Right cardiac atrium (tissue), 5 donors: ENCODE results near the gene TNIP1. TPM values are rescaled to one million over a fixed set of nuclear protein-coding genes. Genes with fewer than 3 reads are reported as not detected.
A peak's percentile ranks its signal among the peaks of the same experiment; 100 is the strongest.

Source experiments
- ATAC-seq, 2 donors: fragments of 200-7000 bp; cut with Tn5 transposase; one replicate each; pipeline versions ENCODE4 v1.8.0 to v1.9.1; 2020; ENCODE audit warnings: moderate library complexity in 2 of 2, mild to moderate bottlenecking in 1 of 2
- DNase-seq, 3 donors: peaks; one replicate each; pipeline ENCODE4 v3.0.0-alpha.2; 2020
- H3K27ac ChIP-seq: one replicate; pipeline ENCODE4 v1.5.1; 2013; ENCODE audit warnings: mild to moderate bottlenecking, low read length, control low read depth, moderate library complexity
- H3K27me3 ChIP-seq: one replicate; pipeline ENCODE4 v1.6.1; 2013; ENCODE audit not compliant: control insufficient read depth, insufficient read depth
- H3K4me1 ChIP-seq: one replicate; pipeline ENCODE4 v1.6.1; 2013; ENCODE audit warnings: low read length; ENCODE audit not compliant: control insufficient read depth, insufficient read depth
- H3K4me3 ChIP-seq: one replicate; pipeline ENCODE4 v1.5.1; 2013; ENCODE audit warnings: low read length, control low read depth
- H3K9me3 ChIP-seq: one replicate; pipeline ENCODE4 v1.6.1; 2013; ENCODE audit warnings: low read length; ENCODE audit not compliant: control insufficient read depth
- WGBS: extraction: QIAGEN DNeasy Blood & Tissue Kit; methylation state at CpG from one replicate; pipeline ENCODE4 v1.1.7; 2013; 5-methylcytosine and 5-hydroxymethylcytosine counted together
- intact Hi-C, 4 donors: fragments of 100-400 bp; cut with DNase I; formaldehyde crosslinking; loops; one replicate each; pipeline versions ENCODE4 v1.11.0 to v1.14.0; 2022 to 2023
- polyA plus RNA-seq: library from polyadenylated mRNA; stranded (reverse); fragments of 200-250 nt; gene quantifications from one replicate; pipeline ENCODE4 v1.2.3, GENCODE V29; 2013
- total RNA-seq, 4 donors: library from RNA; stranded (reverse); fragmentation: NEBNext Ultra II Directional; extraction: Animal tissue kit (Norgen Biotek cat#: 25700); gene quantifications; one replicate each; pipeline ENCODE4 v1.2.1, GENCODE V29; 2021
- donor health status: healthy with polysubstance abuse.
- donor health status: DM: no; HTN: yes; CAD: no.
- donor health status: DM: no; HTN: no; CAD: no.
- donor health status: DM: no; HTN: yes; CAD: no; lungs with severe emphysema.
- donor health status: DM: yes; HTN: yes; CAD: no.

Gene TNIP1
- total and polyA plus RNA-seq, 5 donors = 71.5 to 98.2 (median 77.5) TPM

GRCh38 chr5:151063142-151063989 lies 17.5 kb downstream of the TNIP1 start:
- intact Hi-C loops = no loop called here
- no peaks in the 10 kb centered on the region for H3K9me3 ChIP-seq
- DNase-seq = no peak
- no peak overlapping the region for H3K4me3 ChIP-seq
- 43% methylated on average over 17 of the region's 17 CpGs for WGBS
- peaks cover 43% of the 10 kb centered on the region for H3K4me1 ChIP-seq
- H3K27ac ChIP-seq = peak overlapping the region; percentile 96
- ATAC-seq = peak; percentile 42 to 80
- no peaks in the 10 kb centered on the region for H3K27me3 ChIP-seq

- Histone ChIP-seq H3K27me3 (no peaks in the 10 kb centered on the region), H3K4me3 (no peak overlapping the region), H3K27ac (peak overlapping the region; percentile 96), H3K9me3 (no peaks in the 10 kb centered on the region), H3K4me1 (peaks cover 36% of the 10 kb centered on the region)
- DNase-seq (no peak), ATAC-seq (no peak)
- 91% methylated on average over 5 of the region's 5 CpGs for WGBS
- intact Hi-C loops = no loop called here
Observed at GRCh38 chr5:151062405-151063141, 18.3 kb downstream of the TNIP1 start.

- Histone ChIP-seq H3K4me1 (peaks cover 24% of the 10 kb centered on the region), H3K27me3 (no peaks in the 10 kb centered on the region), H3K4me3 (no peak overlapping the region), H3K27ac (peak overlapping the region; percentile 49), H3K9me3 (no peaks in the 10 kb centered on the region)
- intact Hi-C loops = no loop called here
- ATAC-seq = peak in 1 of 2 donors; percentile 23
- DNase-seq = peak in 1 of 3 donors; percentile 61
- 65% methylated on average over 6 of the region's 6 CpGs for WGBS
Observed at GRCh38 chr5:151060742-151061141, 20.1 kb downstream of the TNIP1 start.

GRCh38 chr5:151058891-151059489 lies 21.8 kb downstream of the TNIP1 start:
- Histone ChIP-seq H3K4me1 (peaks cover 17% of the 10 kb centered on the region), H3K4me3 (no peak overlapping the region), H3K27me3 (no peaks in the 10 kb centered on the region), H3K27ac (peak overlapping the region; percentile 59), H3K9me3 (no peaks in the 10 kb centered on the region)
- no peak for DNase-seq
- WGBS = 85% methylated on average over 7 of the region's 7 CpGs
- intact Hi-C loops = loop anchor here in 2 of 4 donors (10.0 kb wide), 1 partner anchor 176 kb away; no protein-coding TSS in a partner anchor
- ATAC-seq = no peak

- no peak for ATAC-seq
- no peaks in the 10 kb centered on the region for H3K9me3 ChIP-seq
- WGBS = 96% methylated on average over 5 of the region's 5 CpGs
- no peak overlapping the region for H3K4me3 ChIP-seq
- DNase-seq = no peak
- H3K27me3 ChIP-seq = no peaks in the 10 kb centered on the region
- no peak overlapping the region for H3K27ac ChIP-seq
- H3K4me1 ChIP-seq = peaks cover 12% of the 10 kb centered on the region
- intact Hi-C loops = loop anchor here in 2 of 4 donors (10.0 kb wide), 1 partner anchor 176 kb away; no protein-coding TSS in a partner anchor
Observed at GRCh38 chr5:151058301-151058700, 22.5 kb downstream of the TNIP1 start.

GRCh38 chr5:151056379-151057325 lies 24.2 kb downstream of the TNIP1 start:
- ATAC-seq = no peak
- no peaks in the 10 kb centered on the region for H3K27me3 ChIP-seq
- no peaks in the 10 kb centered on the region for H3K9me3 ChIP-seq
- intact Hi-C loops = loop anchor here in 2 of 4 donors (10.0 kb wide), 1 partner anchor 178 kb away; no protein-coding TSS in a partner anchor
- H3K4me3 ChIP-seq = no peak overlapping the region
- DNase-seq = no peak
- WGBS = 90% methylated on average over 25 of the region's 25 CpGs
- H3K27ac ChIP-seq = no peak overlapping the region
- peaks cover 10% of the 10 kb centered on the region for H3K4me1 ChIP-seq

- intact Hi-C loops = loop anchor here in 2 of 4 donors (10.0 kb wide), 1 partner anchor 179 kb away; no protein-coding TSS in a partner anchor
- DNase-seq (no peak), ATAC-seq (no peak)
- 73% methylated on average over 6 of the region's 6 CpGs for WGBS
- no peak overlapping the region for H3K4me3 ChIP-seq
- peaks cover 8% of the 10 kb centered on the region for H3K4me1 ChIP-seq
- H3K27me3 ChIP-seq = no peaks in the 10 kb centered on the region
- no peaks in the 10 kb centered on the region for H3K9me3 ChIP-seq
- H3K27ac ChIP-seq = no peak overlapping the region
Observed at GRCh38 chr5:151055336-151055735, 25.5 kb downstream of the TNIP1 start.

- intact Hi-C loops = loop anchor here in 3 of 4 donors (5.0 to 10.0 kb wide), 2 partner anchors 113 to 180 kb away; no protein-coding TSS in a partner anchor
- 89% methylated on average over 3 of the region's 3 CpGs for WGBS
- no peak overlapping the region for H3K27ac ChIP-seq
Observed at GRCh38 chr5:151054709-151055108, 26.1 kb downstream of the TNIP1 start.

GRCh38 chr5:151053796-151054462 lies 26.9 kb downstream of the TNIP1 start:
- Histone ChIP-seq H3K4me3 (no peak overlapping the region), H3K9me3 (no peaks in the 10 kb centered on the region), H3K4me1 (peaks cover 5% of the 10 kb centered on the region), H3K27ac (no peak overlapping the region), H3K27me3 (no peaks in the 10 kb centered on the region)
- DNase-seq (no peak), ATAC-seq (no peak)
- 95% methylated on average over 4 of the region's 4 CpGs for WGBS
- intact Hi-C loops = loop anchor here in 3 of 4 donors (2.0 to 10.0 kb wide), 3 partner anchors 61 to 181 kb away; no protein-coding TSS in a partner anchor

More at GRCh38 chr5:151054709-151055108, 26.1 kb downstream of the TNIP1 start:
- no peak overlapping the region for H3K4me3 ChIP-seq
- no peak for ATAC-seq
- H3K27me3 ChIP-seq = no peaks in the 10 kb centered on the region
- peaks cover 5% of the 10 kb centered on the region for H3K4me1 ChIP-seq
- no peak for DNase-seq
- no peaks in the 10 kb centered on the region for H3K9me3 ChIP-seq
